ENCODE measurements around the gene HMCN2. TPM values are rescaled to one million over a fixed set of nuclear protein-coding genes. Genes with fewer than 3 reads are reported as not detected.

The HMCN2 gene
- polyA plus RNA-seq, 1 of the 3 experiments (the other 2 are of a cell fraction): 0.15 TPM

DNA sequence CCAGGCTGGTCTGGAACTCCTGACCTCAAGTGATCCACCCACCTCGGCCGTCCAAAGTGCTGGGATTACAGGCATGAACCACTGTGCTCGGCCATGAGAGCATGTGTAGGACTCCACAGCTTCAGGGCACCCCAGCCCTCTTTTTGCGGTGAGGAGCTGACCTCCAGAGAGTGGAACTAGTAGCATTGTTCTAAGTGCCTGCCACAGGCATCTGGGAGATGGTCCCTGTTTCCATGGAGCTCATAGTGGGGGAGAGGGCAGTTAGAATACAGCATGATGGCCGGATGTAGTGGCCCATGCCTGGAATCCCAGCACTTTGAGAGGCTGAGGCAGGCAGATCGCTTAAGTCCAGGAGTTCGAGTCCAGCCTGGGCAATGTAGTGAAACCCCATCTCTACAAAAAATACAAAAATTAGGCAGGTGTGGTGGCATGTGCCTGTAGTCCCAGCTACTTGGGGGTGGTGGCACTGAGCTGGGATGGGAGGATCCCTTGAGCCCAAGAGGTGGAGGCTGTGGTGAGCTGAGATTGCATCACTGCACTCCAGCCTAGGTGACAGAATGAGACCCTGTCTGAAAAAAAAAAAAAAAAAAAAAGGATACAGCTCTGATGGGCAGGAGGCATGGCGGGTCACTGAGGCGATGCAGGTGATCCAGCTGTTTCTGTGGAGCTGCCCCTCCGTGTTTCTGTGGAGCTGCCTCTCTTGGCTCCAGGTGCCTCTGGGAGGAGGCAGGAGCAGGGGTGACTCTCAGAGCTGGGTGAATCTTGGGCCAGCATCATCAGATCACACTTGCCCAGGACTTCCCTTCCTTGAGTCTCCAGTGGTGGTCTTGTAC, 183.4 kb downstream of the HMCN2 start:
- H3K9me3 ChIP-seq: no peaks in the 10 kb centered on the region
- TF ChIP-seq SIN3A (IDR thresholded peaks at IDR 0.05; ENCODE audit: borderline replicate concordance, low read depth, low read length): no peak
- no peak for TF ChIP-seq FOSL2 (IDR thresholded peaks at IDR 0.05; ENCODE audit: borderline replicate concordance, low read depth)
- TF ChIP-seq, protein P1, sequence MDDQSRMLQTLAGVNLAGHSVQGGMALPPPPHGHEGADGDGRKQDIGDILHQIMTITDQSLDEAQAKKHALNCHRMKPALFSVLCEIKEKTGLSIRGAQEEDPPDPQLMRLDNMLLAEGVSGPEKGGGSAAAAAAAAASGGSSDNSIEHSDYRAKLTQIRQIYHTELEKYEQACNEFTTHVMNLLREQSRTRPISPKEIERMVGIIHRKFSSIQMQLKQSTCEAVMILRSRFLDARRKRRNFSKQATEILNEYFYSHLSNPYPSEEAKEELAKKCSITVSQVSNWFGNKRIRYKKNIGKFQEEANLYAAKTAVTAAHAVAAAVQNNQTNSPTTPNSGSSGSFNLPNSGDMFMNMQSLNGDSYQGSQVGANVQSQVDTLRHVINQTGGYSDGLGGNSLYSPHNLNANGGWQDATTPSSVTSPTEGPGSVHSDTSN (IDR thresholded peaks at IDR 0.05): no peak
- no peak for TF ChIP-seq NRF1 (IDR thresholded peaks at IDR 0.05; ENCODE audit: low read depth, low read length)
- no peak for TF ChIP-seq CHD2 (IDR thresholded peaks at IDR 0.05; ENCODE audit: low read length, partially characterized antibody)
- TF ChIP-seq, protein P2, sequence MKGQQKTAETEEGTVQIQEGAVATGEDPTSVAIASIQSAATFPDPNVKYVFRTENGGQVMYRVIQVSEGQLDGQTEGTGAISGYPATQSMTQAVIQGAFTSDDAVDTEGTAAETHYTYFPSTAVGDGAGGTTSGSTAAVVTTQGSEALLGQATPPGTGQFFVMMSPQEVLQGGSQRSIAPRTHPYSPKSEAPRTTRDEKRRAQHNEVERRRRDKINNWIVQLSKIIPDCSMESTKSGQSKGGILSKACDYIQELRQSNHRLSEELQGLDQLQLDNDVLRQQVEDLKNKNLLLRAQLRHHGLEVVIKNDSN (IDR thresholded peaks at IDR 0.05; ENCODE audit: borderline replicate concordance, low read depth): no peak
- TF ChIP-seq RFX5 (IDR thresholded peaks at IDR 0.05; ENCODE audit: low read length): no peak
- no peak for TF ChIP-seq TEAD4 (IDR thresholded peaks at IDR 0.05; ENCODE audit: borderline replicate concordance, insufficient read depth)
- TF ChIP-seq JUND (IDR thresholded peaks at IDR 0.05): no peak
- no peak for TF ChIP-seq FOXM1 (IDR thresholded peaks at IDR 0.05; ENCODE audit: low read depth)
- TF ChIP-seq YY1 (IDR thresholded peaks at IDR 0.05; ENCODE audit: low read depth): no peak
- TF ChIP-seq, protein P3, sequence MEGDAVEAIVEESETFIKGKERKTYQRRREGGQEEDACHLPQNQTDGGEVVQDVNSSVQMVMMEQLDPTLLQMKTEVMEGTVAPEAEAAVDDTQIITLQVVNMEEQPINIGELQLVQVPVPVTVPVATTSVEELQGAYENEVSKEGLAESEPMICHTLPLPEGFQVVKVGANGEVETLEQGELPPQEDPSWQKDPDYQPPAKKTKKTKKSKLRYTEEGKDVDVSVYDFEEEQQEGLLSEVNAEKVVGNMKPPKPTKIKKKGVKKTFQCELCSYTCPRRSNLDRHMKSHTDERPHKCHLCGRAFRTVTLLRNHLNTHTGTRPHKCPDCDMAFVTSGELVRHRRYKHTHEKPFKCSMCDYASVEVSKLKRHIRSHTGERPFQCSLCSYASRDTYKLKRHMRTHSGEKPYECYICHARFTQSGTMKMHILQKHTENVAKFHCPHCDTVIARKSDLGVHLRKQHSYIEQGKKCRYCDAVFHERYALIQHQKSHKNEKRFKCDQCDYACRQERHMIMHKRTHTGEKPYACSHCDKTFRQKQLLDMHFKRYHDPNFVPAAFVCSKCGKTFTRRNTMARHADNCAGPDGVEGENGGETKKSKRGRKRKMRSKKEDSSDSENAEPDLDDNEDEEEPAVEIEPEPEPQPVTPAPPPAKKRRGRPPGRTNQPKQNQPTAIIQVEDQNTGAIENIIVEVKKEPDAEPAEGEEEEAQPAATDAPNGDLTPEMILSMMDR (IDR thresholded peaks at IDR 0.05): no peak
- TF ChIP-seq EZH2phosphoT487 (IDR thresholded peaks at IDR 0.05; ENCODE audit: borderline replicate concordance, low read depth): no peak
- TF ChIP-seq RXRA (IDR thresholded peaks at IDR 0.05; ENCODE audit: borderline replicate concordance, low read depth): no peak
- H3K9me2 ChIP-seq: no peaks in the 10 kb centered on the region
- ChIA-PET CTCF (interaction anchor here (0.8 to 5.2 kb wide), 6 partner anchors 12 to 234 kb away, joined by 3 to 38 read pairs (median 4); no protein-coding TSS in a partner anchor), POLR2A (interaction anchor here (0.6 kb wide), 1 partner anchor 933 kb away, joined by 4 read pairs; no protein-coding TSS in a partner anchor)
- 88% methylated on average over 8 of the region's 10 CpGs for WGBS (ENCODE audit: low lambda C conversion rate)
- no peaks in the 10 kb centered on the region for H3K36me3 ChIP-seq (replicated peaks in 1 of 2; ENCODE audit: control insufficient read depth in 1 of 2, insufficient read depth in 2 of 2, low read length in 1 of 2)
- H3K27ac ChIP-seq (ENCODE audit: low read depth in 2 of 2, low read length in 1 of 2): no peak overlapping the region
- no peak overlapping the region for H3K4me2 ChIP-seq
- no peak for DNase-seq
- no peaks in the 10 kb centered on the region for H4K20me1 ChIP-seq (ENCODE audit: insufficient read depth)
- no peak overlapping the region for H2AFZ ChIP-seq (ENCODE audit: low read depth)
- H3K4me3 ChIP-seq (ENCODE audit: low read depth in 2 of 2, low read length in 1 of 2): no peak overlapping the region
- no peaks in the 10 kb centered on the region for H3K27me3 ChIP-seq (ENCODE audit: insufficient read depth)
- H3K9ac ChIP-seq: no peak overlapping the region
- H3K79me2 ChIP-seq (ENCODE audit: insufficient read depth): no peaks in the 10 kb centered on the region
- peaks cover 22 to 83% of the 10 kb centered on the region in 2 experiments; a peak in 3 of 4 replicates for H3K4me1 ChIP-seq (ENCODE audit: control insufficient read depth in 1 of 2, insufficient read depth in 2 of 2, low read depth in 1 of 2, low read length in 1 of 2)
- no peaks in the 10 kb centered on the region for H3F3A ChIP-seq (replicated peaks; ENCODE audit: insufficient read depth)
